Fibroblast of skin of left biceps (primary cell): ENCODE data around the gene RIPOR2.
"Not testable (repeated sequence)": the region's sequence is repeated elsewhere in the genome, so short reads cannot be mapped to it uniquely, and the experiment has no call there.

ENCODE experiments used
- DNase-seq, 2 experiments: peaks; one replicate each; pipeline ENCODE4 v3.0.0-alpha.2; 2013; ENCODE audit warnings: low read depth in 2 of 2

Gene RIPOR2

DNA sequence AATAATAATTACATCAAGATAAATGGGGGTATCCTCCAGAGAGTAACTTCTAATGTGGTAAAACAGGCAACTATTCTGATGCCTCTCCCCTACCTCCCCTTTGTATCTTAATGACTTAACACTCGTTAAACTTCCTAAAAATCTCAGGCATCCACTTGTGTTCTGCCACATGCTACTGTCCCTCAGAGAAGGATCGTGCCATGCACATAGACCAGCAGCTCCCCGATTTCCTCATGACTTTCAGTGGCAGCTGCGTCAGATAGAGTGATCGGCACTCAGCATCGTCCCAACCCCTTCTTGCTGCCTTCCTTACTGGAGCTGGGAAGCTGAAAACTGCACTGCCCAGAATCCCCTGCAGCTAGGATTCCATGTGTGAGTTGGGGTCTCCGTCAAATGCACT, 32.1 kb downstream of the RIPOR2 start:
- no peak for DNase-seq

- peak in 1 of 2 experiments; percentile 24 for DNase-seq
Measured at GRCh38 chr6:24902782-24903181, 33.0 kb downstream of the RIPOR2 start.

GRCh38 chr6:24901698-24902328, 33.9 kb downstream of the RIPOR2 start:
- DNase-seq = no peak

DNA sequence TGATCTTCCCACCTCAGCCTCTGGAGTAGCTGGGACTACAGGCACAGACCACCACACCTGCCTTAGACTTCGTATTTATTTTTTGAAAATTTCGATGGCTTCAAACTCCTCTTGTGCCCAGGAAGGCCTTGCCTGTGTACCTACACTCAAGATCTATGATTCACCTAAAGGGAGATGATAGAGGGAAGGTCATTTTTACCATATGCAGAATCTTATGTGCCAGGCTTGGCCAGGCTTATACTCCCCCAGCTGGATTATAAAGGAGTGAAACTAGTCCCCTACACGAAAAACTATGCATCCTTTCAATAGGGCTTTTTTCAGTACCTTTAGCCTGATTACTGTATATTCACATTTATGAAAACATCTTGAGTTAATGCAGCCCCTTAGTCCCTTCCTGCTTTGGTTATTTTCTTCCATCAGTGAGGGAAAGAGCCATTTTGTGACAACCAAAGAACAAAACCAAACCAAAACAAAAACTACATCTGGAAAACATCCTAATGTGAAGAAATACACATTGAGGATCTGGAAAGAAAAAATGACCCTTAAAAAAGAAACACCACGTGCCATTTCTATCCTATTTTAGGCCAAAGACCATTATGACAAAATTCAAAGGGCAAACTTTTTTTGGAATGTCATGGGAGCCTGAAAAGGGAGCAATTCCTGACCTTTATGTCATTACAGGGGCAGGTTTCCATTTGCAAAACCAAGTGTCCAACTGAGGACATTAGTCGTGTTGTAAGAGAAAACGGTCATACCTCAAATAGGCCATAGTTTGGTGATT, 34.7 kb downstream of the RIPOR2 start:
- no peak for DNase-seq

DNA sequence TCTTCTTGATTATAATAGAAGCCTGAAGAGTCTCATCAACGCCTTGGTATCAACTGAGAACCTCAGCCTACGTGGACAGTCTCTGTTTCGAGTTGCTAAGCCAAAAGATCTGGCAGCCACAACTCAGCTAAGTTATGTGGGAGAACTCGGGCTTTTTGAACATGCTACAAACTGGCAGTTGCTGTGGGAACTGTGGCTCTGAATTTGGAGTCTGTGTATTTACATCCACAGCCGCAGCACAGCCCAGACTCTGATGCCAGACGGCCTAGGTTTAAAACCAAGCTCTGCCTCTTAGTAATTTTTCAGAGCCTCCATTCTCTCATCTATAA, 35.8 kb downstream of the RIPOR2 start:
- no peak for DNase-seq

DNA sequence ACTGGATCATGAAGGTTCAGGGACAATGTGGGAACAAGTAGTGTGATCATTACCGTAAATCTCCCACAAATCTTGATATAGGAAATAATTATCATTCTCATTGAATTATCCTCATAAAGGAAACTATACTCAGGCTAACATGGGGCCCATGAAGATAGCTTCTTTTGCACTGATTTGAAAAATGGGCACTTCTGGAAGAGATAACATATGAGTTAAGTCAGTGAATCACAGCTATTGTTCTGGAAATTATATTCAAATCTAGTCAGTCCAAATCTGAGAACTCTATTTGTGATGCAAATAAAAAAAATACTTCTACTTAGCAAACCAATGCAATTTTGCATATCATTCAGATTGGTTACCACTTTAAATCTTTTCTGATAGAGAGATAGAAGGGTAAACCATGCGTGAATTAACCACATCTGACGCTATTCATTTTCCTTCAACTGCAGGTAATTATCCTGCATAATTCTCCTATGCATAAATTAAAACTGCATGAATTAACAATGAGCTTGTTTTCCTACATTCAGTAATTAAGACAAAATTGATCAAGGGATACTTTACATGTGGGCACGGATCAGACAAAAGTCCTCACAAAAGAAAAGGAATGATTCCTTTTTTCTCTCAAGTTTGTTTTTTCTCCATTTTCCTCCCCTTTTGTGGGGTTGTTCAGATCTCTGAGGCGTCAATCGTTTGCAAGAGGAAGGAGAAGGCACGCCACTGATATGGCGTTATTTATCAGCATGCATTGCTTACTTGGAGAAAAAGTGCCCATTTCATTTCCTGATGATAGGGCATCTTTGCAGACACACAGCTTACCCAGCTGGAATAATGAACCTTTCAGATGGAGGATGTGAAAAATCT, 36.4 kb downstream of the RIPOR2 start:
- no peak for DNase-seq

GRCh38 chr6:24898676-24899075, 37.1 kb downstream of the RIPOR2 start:
- no peak for DNase-seq

DNA sequence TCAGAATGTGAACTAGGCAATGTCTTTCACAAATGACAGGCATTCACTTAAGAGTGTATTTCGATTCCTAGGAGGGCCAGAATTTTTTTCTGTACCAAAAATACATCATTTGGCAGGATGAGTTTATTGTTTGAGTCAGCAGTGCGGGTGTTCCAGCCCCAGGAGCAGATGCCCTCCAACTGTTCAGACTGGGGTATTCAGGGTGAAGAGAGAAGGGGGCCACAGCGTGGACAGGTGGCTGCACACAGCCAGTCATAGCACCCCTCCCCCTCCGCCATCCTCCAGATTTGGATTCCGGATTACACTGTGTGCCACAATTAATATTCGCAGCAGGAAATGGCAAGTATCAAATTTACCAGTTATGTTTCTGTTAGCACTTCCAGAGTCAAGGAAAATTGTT, 38.6 kb downstream of the RIPOR2 start:
- no peak for DNase-seq

- DNase-seq = no peak
Measured at GRCh38 chr6:24893342-24893850, 42.4 kb downstream of the RIPOR2 start.

DNA sequence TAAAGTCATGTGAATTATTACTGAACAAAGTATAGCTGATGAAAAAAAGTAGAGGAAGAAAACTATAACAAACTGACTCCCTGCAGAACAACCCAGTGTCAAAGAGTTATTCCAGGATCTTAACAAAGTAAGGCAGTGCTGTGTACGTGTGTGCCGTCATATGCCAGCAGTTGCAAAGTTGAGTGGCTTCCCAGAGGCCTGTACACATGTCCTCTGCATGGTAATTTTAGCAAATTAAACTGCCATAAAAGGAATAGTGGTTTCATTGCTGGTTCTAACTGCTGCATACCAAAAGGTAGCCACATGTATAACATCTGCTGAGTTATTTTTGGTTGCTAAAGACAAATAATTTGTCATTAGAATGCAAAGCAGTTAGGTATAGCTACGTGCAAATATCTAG, 44.8 kb downstream of the RIPOR2 start:
- peak in 1 of 2 experiments; percentile 34 for DNase-seq

DNA sequence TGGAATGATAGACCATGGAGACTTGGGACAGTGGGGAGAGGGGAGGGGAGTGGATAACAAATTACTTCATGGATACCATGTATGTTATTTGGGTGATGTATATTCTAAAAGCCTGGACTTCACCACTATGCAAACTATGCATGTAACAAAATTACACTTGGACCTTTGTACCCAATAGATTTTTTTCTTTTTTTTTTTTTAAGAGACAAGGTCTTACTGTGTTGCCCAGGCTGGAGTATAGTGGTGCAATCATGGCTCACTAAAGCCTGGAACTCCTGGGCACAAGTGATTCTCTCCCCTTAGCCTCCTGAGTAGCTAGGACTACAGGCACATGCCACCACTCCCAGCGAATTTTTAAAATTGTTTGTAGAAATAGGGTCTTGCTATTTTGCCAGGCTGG, 45.3 kb downstream of the RIPOR2 start:
- no peak for DNase-seq

DNA sequence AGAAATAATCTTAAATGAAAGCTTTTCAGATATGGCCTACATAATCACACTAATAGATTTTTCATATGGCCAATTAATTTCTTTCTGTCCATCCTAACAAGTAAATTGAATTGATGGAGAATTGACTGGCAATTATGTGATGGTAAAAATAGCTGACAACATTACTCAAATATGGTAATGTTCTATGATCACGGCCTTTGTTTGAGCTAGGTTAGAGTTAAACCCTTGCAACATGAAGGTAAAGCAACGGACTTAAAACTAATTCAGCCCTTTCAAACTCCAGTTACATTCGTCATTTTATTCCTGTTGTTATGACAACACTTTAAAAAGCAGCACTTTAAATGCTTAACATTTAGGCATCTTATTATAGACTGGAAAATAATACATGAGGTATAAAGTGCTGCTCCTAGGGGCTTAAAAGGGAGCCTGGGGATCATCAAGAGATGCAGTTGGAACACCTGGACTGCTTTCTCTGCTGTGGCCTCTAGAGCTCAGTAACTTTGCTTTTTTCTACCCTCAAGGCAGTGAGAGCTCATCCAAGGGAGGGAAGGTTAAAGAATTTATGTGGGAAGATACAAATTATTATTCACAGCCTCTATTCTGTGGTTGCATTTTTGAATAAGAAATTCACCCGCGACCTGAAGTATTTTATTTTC, 46.9 kb downstream of the RIPOR2 start:
- no peak for DNase-seq

- DNase-seq = no peak
Measured at GRCh38 chr6:24887545-24888140, 48.1 kb downstream of the RIPOR2 start.

DNA sequence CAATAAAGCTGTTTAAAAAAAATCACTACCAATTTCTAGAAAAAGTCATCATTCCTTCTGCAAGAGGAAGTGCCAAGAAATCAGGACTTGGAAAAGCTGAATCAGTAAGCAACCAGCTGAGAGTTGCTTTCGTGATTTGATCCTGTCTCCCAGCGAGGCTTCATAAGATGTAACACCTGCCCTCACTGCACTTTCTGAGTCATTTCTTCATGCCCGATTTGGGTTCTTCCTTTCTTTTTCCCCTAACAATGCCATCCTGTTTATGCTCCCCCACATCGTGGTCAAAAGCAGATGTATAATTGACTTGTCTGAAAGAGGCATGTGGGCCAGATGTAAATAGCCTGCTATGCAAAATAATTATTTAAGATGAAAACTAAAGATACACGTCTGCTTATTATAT, 52.1 kb downstream of the RIPOR2 start:
- peak; percentile 54 to 58 for DNase-seq

- no peak for DNase-seq
Measured at GRCh38 chr6:24882835-24883555, 52.8 kb downstream of the RIPOR2 start.

DNA sequence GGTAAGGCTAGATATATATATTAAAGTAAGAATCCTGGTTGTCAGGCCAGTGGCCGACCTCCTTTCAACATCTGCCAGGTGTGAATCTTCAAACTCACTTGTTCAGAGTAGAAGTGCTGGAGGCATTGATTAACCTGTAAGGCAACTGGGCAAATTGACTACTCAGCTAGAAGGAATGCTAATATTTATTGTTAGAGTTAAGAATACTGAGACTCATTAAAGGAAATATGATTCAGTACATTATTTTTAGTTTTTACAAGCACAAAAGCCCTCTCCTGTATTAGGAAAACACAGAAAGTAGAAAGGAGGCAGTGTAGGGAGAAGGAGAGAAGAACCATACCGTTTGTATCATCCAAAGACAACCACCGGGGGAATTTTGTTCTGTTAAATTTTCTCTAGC, 53.5 kb downstream of the RIPOR2 start:
- no peak for DNase-seq

DNA sequence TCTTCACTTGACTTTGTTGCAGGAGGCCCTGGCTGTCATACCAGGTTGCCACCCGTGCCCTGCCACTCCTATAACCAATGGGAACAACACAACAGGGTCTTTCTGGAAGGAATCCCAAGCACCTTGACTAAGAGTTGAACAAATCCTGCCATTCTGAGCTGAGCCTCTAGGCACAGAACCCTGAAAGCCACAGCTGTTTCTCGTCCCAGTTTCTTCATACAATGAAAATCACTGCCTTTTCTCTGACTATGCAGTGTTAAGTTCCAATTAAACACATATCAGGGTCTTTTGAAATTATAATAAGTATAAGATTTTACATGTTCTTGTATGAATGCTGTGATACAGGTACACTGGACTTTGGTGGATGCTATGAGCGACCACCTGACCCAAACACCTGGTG, 54.4 kb downstream of the RIPOR2 start:
- no peak for DNase-seq

- DNase-seq = no peak
Measured at GRCh38 chr6:24880451-24880850, 55.3 kb downstream of the RIPOR2 start.

DNA sequence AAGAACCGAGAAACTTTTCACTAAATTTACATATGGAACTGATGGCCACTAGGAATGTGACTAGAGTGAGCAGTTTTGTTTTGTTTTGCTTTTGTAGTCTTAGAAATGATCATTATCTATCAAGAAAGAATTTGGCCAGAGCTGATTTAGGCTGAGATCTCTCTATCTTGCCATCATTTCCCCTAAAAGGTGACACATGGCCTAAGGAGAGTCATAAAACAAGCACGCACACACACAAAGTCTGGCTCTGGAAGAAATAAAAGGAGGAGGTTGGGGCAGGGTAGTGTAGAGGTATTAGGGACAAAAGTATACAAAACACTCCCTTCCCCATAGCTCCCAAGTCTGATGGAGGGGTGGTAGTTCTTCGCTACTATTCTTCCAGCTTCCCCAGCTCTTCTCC, 56.4 kb downstream of the RIPOR2 start:
- DNase-seq = no peak

DNA sequence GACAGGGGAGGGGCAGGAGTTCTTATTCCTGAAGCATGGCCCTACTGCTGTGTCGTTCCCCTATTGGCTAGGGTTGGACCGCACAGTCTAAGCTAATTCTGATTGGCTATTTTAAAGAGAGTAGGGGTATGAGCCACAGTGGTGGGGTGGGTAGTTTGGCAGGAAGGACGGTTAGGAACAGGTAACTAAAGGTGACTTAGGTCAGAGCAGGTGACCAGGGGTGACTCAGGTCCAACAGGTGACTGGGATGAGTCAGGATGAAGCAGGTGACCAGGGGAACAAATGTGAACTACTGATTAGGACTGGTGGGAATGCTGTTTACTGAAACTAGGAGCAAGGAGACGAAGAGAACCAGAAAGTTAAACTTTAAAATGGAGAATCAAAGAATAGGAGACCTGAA, 58.0 kb downstream of the RIPOR2 start:
- not testable (repeated sequence) for DNase-seq
